Endothelial cell (in vitro differentiated cells): Measurements from ENCODE around the gene CXCR5. TPM values are rescaled to one million over a fixed set of nuclear protein-coding genes. Genes with fewer than 3 reads are reported as not detected.

Experiments
- DNase-seq: peaks from one replicate; pipeline ENCODE4 v3.0.0; 2021; ENCODE audit warnings: low spot score
- H3K27ac Mint-ChIP-seq: one replicate; pipeline ENCODE4 v1.8.0; 2021; ENCODE audit warnings: mixed read lengths, inconsistent platforms; ENCODE audit not compliant: unreplicated experiment
- H3K27me3 Mint-ChIP-seq: one replicate; pipeline ENCODE4 v1.8.0; 2021; ENCODE audit warnings: mild to moderate bottlenecking, moderate library complexity, mixed read lengths, inconsistent platforms; ENCODE audit not compliant: unreplicated experiment
- H3K36me3 Mint-ChIP-seq: one replicate; pipeline ENCODE4 v1.8.0; 2021; ENCODE audit warnings: mild to moderate bottlenecking, low read depth, mixed read lengths, inconsistent platforms; ENCODE audit not compliant: unreplicated experiment
- H3K4me1 Mint-ChIP-seq: one replicate; pipeline ENCODE4 v1.8.0; 2021; ENCODE audit warnings: mild to moderate bottlenecking, mixed read lengths, inconsistent platforms; ENCODE audit not compliant: unreplicated experiment
- H3K4me3 Mint-ChIP-seq: one replicate; pipeline ENCODE4 v1.8.0; 2021; ENCODE audit warnings: mild to moderate bottlenecking, mixed read lengths, inconsistent platforms; ENCODE audit not compliant: unreplicated experiment
- H3K9me3 Mint-ChIP-seq: one replicate; pipeline ENCODE4 v1.8.0; 2021; ENCODE audit warnings: mixed read lengths, inconsistent platforms; ENCODE audit not compliant: unreplicated experiment
- total RNA-seq: library from RNA; stranded (reverse); fragmentation: NEBNext Ultra II Directional; extraction: Animal tissue kit (Norgen Biotek cat#: 25700); gene quantifications from one replicate; pipeline ENCODE4 v1.2.1, GENCODE V29; 2021; ENCODE audit not compliant: unreplicated experiment
- TF ChIP-seq, protein P1 (sequence below): fragments of 200-600 bp; sonication (generic); IDR thresholded peaks from one replicate; pipeline ENCODE4 v1.5.0; 2021; ENCODE audit warnings: antibody characterized with exemption; ENCODE audit not compliant: unreplicated experiment

Gene CXCR5
- total RNA-seq, 1 donor from 2014 or later = not detected

DNA sequence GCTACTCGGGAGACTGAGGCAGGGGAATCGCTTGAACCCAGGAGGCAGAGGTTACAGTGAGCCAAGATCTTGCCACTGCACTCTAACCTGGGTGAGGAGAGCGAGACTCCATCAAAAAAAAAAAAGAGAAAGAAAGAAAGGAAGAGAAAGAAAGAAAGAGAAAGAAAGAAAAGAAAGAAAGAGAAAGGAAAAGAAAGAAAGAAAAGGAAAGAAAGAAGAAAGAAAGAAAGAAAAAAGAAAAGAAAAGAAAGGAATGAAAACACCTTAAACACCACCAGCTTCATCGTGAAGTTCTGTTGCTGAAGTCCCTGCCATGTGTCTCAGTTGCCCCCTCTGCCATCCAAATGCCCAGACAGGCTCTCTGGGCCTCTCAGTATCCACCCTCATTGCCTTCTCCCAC lies 9.9 kb upstream of the CXCR5 start:
- peaks cover 12% of the 10 kb centered on the region for H3K4me1 Mint-ChIP-seq
- no peaks in the 10 kb centered on the region for H3K9me3 Mint-ChIP-seq
- no peak for DNase-seq
- TF ChIP-seq, protein P1, sequence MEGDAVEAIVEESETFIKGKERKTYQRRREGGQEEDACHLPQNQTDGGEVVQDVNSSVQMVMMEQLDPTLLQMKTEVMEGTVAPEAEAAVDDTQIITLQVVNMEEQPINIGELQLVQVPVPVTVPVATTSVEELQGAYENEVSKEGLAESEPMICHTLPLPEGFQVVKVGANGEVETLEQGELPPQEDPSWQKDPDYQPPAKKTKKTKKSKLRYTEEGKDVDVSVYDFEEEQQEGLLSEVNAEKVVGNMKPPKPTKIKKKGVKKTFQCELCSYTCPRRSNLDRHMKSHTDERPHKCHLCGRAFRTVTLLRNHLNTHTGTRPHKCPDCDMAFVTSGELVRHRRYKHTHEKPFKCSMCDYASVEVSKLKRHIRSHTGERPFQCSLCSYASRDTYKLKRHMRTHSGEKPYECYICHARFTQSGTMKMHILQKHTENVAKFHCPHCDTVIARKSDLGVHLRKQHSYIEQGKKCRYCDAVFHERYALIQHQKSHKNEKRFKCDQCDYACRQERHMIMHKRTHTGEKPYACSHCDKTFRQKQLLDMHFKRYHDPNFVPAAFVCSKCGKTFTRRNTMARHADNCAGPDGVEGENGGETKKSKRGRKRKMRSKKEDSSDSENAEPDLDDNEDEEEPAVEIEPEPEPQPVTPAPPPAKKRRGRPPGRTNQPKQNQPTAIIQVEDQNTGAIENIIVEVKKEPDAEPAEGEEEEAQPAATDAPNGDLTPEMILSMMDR = no peak
- H3K4me3 Mint-ChIP-seq = no peak overlapping the region
- H3K36me3 Mint-ChIP-seq = peaks cover 3% of the 10 kb centered on the region
- no peak overlapping the region for H3K27ac Mint-ChIP-seq
- H3K27me3 Mint-ChIP-seq = peaks cover 3% of the 10 kb centered on the region

DNA sequence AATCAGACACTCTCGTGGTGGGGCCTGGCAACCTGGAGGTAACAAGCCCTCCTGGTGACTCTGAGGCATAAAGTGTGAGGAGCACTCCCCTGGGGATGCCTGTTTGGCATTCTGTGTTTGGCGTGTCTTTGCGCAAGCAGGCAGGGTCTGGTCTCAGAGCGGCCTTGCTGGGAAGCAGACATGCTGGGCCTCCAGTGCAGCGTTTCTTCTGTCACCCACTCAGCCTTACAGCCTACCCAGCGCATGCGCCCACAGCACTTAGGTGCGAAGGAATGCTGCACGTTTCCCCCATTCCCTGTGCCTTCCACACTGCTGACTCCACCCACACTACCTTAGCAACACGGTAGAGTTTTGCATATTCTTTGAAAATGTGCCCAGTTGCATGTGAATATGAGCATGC lies 7.4 kb upstream of the CXCR5 start:
- Mint-ChIP-seq H3K4me1 (peaks cover 3% of the 10 kb centered on the region), H3K9me3 (no peaks in the 10 kb centered on the region), H3K36me3 (no peaks in the 10 kb centered on the region), H3K4me3 (no peak overlapping the region), H3K27ac (no peak overlapping the region), H3K27me3 (no peaks in the 10 kb centered on the region)
- no peak for DNase-seq
- TF ChIP-seq, protein P1 = no peak

DNA sequence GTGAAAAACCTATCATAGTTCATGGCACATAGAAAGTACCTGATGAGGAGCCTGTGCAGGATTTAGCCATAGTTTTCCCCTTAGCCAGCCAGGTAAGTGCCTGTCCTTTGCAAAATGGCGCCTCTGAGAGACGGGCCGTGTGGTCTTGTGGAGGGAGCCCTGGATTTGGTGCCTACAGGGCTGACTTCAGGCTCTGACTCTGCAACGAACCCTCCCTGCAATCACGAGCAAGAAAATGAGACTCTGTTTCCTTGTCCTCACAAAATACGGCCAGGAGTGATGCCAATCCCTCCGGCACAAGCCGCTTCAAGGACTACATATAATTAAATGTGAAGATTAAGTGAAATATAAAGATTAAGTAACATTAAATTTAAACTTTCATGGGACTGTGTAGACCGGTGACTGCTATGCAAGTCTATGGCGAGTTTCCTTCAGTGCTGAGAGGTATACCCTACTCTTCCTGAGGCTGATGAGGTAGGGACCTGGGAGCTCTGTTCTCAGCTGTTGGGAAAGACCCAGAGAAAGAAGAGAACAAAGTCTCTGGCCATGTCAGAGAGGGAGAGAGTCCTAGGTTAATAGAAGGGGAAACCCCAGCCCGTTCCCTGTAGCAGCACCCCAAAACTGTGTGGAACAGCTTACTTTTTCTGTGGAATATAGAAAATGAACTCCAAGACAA lies 6.1 kb upstream of the CXCR5 start:
- H3K9me3 Mint-ChIP-seq = no peaks in the 10 kb centered on the region
- no peak overlapping the region for H3K4me3 Mint-ChIP-seq
- DNase-seq = no peak
- H3K4me1 Mint-ChIP-seq = peaks cover 1% of the 10 kb centered on the region
- no peaks in the 10 kb centered on the region for H3K36me3 Mint-ChIP-seq
- peaks cover 2% of the 10 kb centered on the region for H3K27me3 Mint-ChIP-seq
- H3K27ac Mint-ChIP-seq = no peak overlapping the region
- TF ChIP-seq, protein P1 = no peak

DNA sequence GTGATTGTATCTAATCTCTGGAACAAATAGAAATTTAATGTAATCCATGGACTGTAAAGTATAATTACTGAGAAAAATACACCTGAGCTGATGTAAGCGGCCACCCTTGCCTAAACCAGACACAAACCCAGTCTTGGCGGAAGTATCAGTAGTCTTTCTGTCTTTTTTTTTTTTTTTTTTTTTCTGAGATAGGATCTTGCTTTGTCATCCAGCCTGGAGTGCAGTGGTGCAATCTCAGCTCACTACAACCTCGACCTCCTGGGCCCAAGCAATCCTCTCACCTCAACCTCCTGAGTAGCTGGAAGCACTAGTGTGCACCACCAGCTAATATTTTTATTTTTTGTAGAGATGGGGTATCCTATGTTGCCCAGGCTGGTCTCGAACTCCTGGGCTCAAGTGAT lies 5.5 kb upstream of the CXCR5 start:
- Mint-ChIP-seq H3K9me3 (no peaks in the 10 kb centered on the region), H3K4me1 (peaks cover under 1% of the 10 kb centered on the region), H3K27ac (no peak overlapping the region), H3K27me3 (peaks cover 2% of the 10 kb centered on the region), H3K36me3 (no peaks in the 10 kb centered on the region), H3K4me3 (no peak overlapping the region)
- DNase-seq = no peak
- TF ChIP-seq, protein P1 = no peak

DNA sequence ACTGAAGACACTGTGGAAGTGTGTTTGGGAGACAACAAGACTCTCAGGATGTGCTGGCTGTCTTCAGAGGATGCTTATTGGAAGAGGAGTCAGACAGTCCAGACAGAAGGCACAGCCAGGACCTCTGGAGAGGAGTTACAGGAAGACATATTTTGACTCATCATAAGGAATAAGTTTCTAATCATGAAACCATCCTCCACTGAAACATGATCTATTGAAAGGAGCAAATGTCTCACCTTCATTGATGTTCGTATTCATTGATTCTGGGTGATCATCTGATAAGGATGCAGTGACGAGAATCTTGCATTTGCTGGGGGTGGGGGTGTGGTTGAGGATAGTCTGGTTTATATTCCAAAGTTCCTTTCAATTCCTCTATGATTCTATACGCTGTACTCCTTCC lies 2.5 kb upstream of the CXCR5 start:
- peaks cover 2% of the 10 kb centered on the region for H3K36me3 Mint-ChIP-seq
- TF ChIP-seq, protein P1 = no peak
- H3K9me3 Mint-ChIP-seq = no peaks in the 10 kb centered on the region
- no peak overlapping the region for H3K4me3 Mint-ChIP-seq
- H3K27me3 Mint-ChIP-seq = peaks cover 5% of the 10 kb centered on the region
- H3K4me1 Mint-ChIP-seq = peaks cover 4% of the 10 kb centered on the region
- H3K27ac Mint-ChIP-seq = no peak overlapping the region
- no peak for DNase-seq
